CD14-positive monocyte (primary cell): Measurements from ENCODE around the gene B4GALT4. TPM values are rescaled to one million over a fixed set of nuclear protein-coding genes. Genes with fewer than 3 reads are reported as not detected.
A peak's percentile ranks its signal among the peaks of the same experiment; 100 is the strongest.

Experiments used
- DNase-seq, 3 donors: peaks; one replicate each; pipeline ENCODE4 v3.0.0-alpha.2; 2011 to 2022
- H2AFZ ChIP-seq: 2 replicates; pipeline ENCODE4 v1.6.0; 2012; ENCODE audit warnings: mild to moderate bottlenecking, low read depth, low read length, inconsistent platforms; ENCODE audit not compliant: insufficient read depth, poor library complexity, severe bottlenecking
- H3K27ac ChIP-seq, 2 donors: 1 replicate in 1 of 2; 2 replicates in 1 of 2; pipeline ENCODE4 v1.5.1; 2012 to 2013; ENCODE audit warnings: low read length in 2 of 2, control low read depth in 1 of 2, inconsistent platforms in 1 of 2, low read depth in 1 of 2, mild to moderate bottlenecking in 1 of 2
- H3K27me3 ChIP-seq, 2 donors: one replicate each; pipeline versions ENCODE4 v1.6.0 to v1.6.1; 2011 to 2013; ENCODE audit warnings: low read length in 2 of 2; ENCODE audit not compliant: control insufficient read depth in 2 of 2, insufficient read depth in 2 of 2
- H3K36me3 ChIP-seq, 2 donors: replicated peaks in 1 of 2; 1 replicate in 1 of 2; 2 replicates in 1 of 2; pipeline versions ENCODE4 v1.5.1 to v1.6.1; 2012 to 2013; ENCODE audit warnings: low read length in 2 of 2, control low read depth in 1 of 2, inconsistent platforms in 1 of 2, mild to moderate bottlenecking in 1 of 2; ENCODE audit not compliant: insufficient read depth in 2 of 2, control insufficient read depth in 1 of 2
- H3K4me1 ChIP-seq, 2 donors: 1 replicate in 1 of 2; 2 replicates in 1 of 2; pipeline versions ENCODE4 v1.5.1 to v1.6.1; 2012 to 2013; ENCODE audit warnings: low read length in 2 of 2, control low read depth in 1 of 2, inconsistent platforms in 1 of 2, mild to moderate bottlenecking in 1 of 2, moderate library complexity in 1 of 2; ENCODE audit not compliant: insufficient read depth in 2 of 2, control insufficient read depth in 1 of 2
- H3K4me2 ChIP-seq: replicated peaks from 2 replicates; pipeline ENCODE3; 2012; ENCODE audit warnings: low read length, moderate library complexity, mild to moderate bottlenecking; ENCODE audit not compliant: poor library complexity, severe bottlenecking; ENCODE audit errors: extremely low read depth
- H3K4me3 ChIP-seq, 3 experiments: fragments of 200-600 bp in 1 of 3; sonication (generic) in 1 of 3; replicated peaks in 1 of 3; 1 replicate in 2 of 3; 2 replicates in 1 of 3; pipeline ENCODE4 v1.5.1; 2011 to 2013; ENCODE audit warnings: low read length in 3 of 3, mild to moderate bottlenecking in 3 of 3, control low read depth in 2 of 3, low read depth in 2 of 3, inconsistent platforms in 1 of 3, moderate library complexity in 1 of 3
- H3K79me2 ChIP-seq: 2 replicates; pipeline ENCODE4 v1.6.0; 2012; ENCODE audit warnings: mild to moderate bottlenecking, control low read depth, inconsistent platforms, low read length, moderate library complexity; ENCODE audit not compliant: insufficient read depth
- H3K9ac ChIP-seq: 2 replicates; pipeline ENCODE4 v1.6.0; 2017; ENCODE audit warnings: low read length, mild to moderate bottlenecking; ENCODE audit not compliant: insufficient read depth, poor library complexity, severe bottlenecking
- H3K9me3 ChIP-seq, 2 donors: replicated peaks in 1 of 2; 1 replicate in 1 of 2; 2 replicates in 1 of 2; pipeline versions ENCODE4 v1.5.1 to v1.6.1; 2012 to 2013; ENCODE audit warnings: low read length in 2 of 2, control low read depth in 1 of 2; ENCODE audit not compliant: control insufficient read depth in 1 of 2, insufficient read depth in 1 of 2
- H4K20me1 ChIP-seq: 2 replicates; pipeline ENCODE4 v1.6.0; 2012; ENCODE audit warnings: mild to moderate bottlenecking, low read length, control low read depth, moderate library complexity; ENCODE audit not compliant: insufficient read depth
- H3K27ac Mint-ChIP-seq, 7 donors: one replicate each; pipeline ENCODE4 v1.8.0; 2020; ENCODE audit warnings: mild to moderate bottlenecking in 7 of 7, mixed read lengths in 7 of 7, moderate library complexity in 6 of 7, inconsistent platforms in 2 of 7
- H3K27me3 Mint-ChIP-seq, 3 donors: one replicate each; pipeline ENCODE4 v1.8.0; 2021 to 2022; ENCODE audit warnings: low read depth in 3 of 3, mild to moderate bottlenecking in 3 of 3, mixed read lengths in 3 of 3, moderate library complexity in 3 of 3, inconsistent platforms in 1 of 3
- H3K36me3 Mint-ChIP-seq, 2 donors: one replicate each; pipeline ENCODE4 v1.8.0; 2020; ENCODE audit warnings: mixed read lengths in 2 of 2, inconsistent platforms in 1 of 2, mild to moderate bottlenecking in 1 of 2
- H3K4me1 Mint-ChIP-seq: one replicate; pipeline ENCODE4 v1.8.0; 2020; ENCODE audit warnings: mild to moderate bottlenecking, mixed read lengths
- H3K4me3 Mint-ChIP-seq, 2 donors: one replicate each; pipeline ENCODE4 v1.8.0; 2020; ENCODE audit warnings: mild to moderate bottlenecking in 2 of 2, mixed read lengths in 2 of 2, moderate library complexity in 1 of 2
- H3K9me3 Mint-ChIP-seq, 7 donors: one replicate each; pipeline ENCODE4 v1.8.0; 2020 to 2022; ENCODE audit warnings: mixed read lengths in 7 of 7, mild to moderate bottlenecking in 6 of 7, moderate library complexity in 6 of 7, inconsistent platforms in 2 of 7
- CTCF ChIP-seq: fragments of 200-600 bp; IDR thresholded peaks from one replicate; pipeline ENCODE4 v1.8.0; 2022; ENCODE audit warnings: antibody characterized with exemption, mild to moderate bottlenecking
- WGBS: methylation state at CpG from one replicate; pipeline ENCODE4 v1.1.5; 2013; ENCODE audit warnings: missing lambda C conversion rate; ENCODE audit not compliant: insufficient coverage; 5-methylcytosine and 5-hydroxymethylcytosine counted together
- intact Hi-C, 2 donors: fragments of 100-400 bp; cut with micrococcal nuclease; formaldehyde crosslinking; loops; one replicate each; pipeline versions ENCODE4 v1.15.0 to v1.15.1; 2023
- polyA plus RNA-seq, 3 donors: library from polyadenylated mRNA; depleted of rRNA in 1 of 3; unstranded in 2 of 3; stranded (reverse) in 1 of 3; fragments of 300-500 nt in 2 of 3; fragments of >200 nt in 1 of 3; fragmentation: Illumina TruSeq in 2 of 3; gene quantifications; 1 replicate in 2 of 3; 2 replicates in 1 of 3; pipeline ENCODE4 v1.2.3, GENCODE V29; 2012 to 2021

B4GALT4 gene
- polyA plus RNA-seq, 3 donors: 5.8 to 7.4 (median 5.8) TPM

- H3K36me3 ChIP-seq: peaks cover 63 to 88% of the 10 kb centered on the region in 2 donors
- H3K4me3 ChIP-seq: no peak overlapping the region
- H3K4me1 ChIP-seq: no peaks in the 10 kb centered on the region
- H3K4me3 Mint-ChIP-seq: no peak overlapping the region
- H4K20me1 ChIP-seq: no peaks in the 10 kb centered on the region
- peaks cover 0 to 3% (median 0%) of the 10 kb centered on the region in 3 donors for H3K27me3 Mint-ChIP-seq
- no peak for TF ChIP-seq CTCF
- no peaks in the 10 kb centered on the region for H3K27me3 ChIP-seq
- no peak for DNase-seq
- no peak overlapping the region for H3K27ac Mint-ChIP-seq
- WGBS: 0% methylated on average over 1 of the region's 6 CpGs
- no peak overlapping the region for H3K9ac ChIP-seq
- H3K36me3 Mint-ChIP-seq: peaks cover 75 to 87% of the 10 kb centered on the region in 2 donors
- intact Hi-C loops: no loop called here
- H3K9me3 Mint-ChIP-seq: no peaks in the 10 kb centered on the region
- H3K4me1 Mint-ChIP-seq: peaks cover 4% of the 10 kb centered on the region
- H3K27ac ChIP-seq: no peak overlapping the region
- H2AFZ ChIP-seq: no peak overlapping the region
- no peaks in the 10 kb centered on the region for H3K9me3 ChIP-seq
- no peak overlapping the region for H3K4me2 ChIP-seq
- no peaks in the 10 kb centered on the region for H3K79me2 ChIP-seq
These were observed 28.9 kb downstream of the B4GALT4 start for GRCh38 chr3:119211803-119212202.

GRCh38 chr3:119211193-119211592 is 29.5 kb downstream of the B4GALT4 start:
- Histone ChIP-seq H3K79me2 (no peaks in the 10 kb centered on the region), H4K20me1 (no peaks in the 10 kb centered on the region), H3K9me3 (no peaks in the 10 kb centered on the region), H3K4me1 (no peaks in the 10 kb centered on the region), H2AFZ (no peak overlapping the region), H3K4me3 (no peak overlapping the region), H3K4me2 (no peak overlapping the region), H3K36me3 (peaks cover 59 to 81% of the 10 kb centered on the region in 2 donors), H3K27me3 (no peaks in the 10 kb centered on the region), H3K9ac (no peak overlapping the region), H3K27ac (no peak overlapping the region)
- 63% methylated on average over 3 of the region's 4 CpGs for WGBS
- H3K27me3 Mint-ChIP-seq: peaks cover 0 to 3% (median 0%) of the 10 kb centered on the region in 3 donors
- TF ChIP-seq CTCF: no peak
- intact Hi-C loops: no loop called here
- DNase-seq: no peak
- peaks cover 72 to 81% of the 10 kb centered on the region in 2 donors for H3K36me3 Mint-ChIP-seq
- peaks cover 4% of the 10 kb centered on the region for H3K4me1 Mint-ChIP-seq
- peak overlapping the region in 1 of 7 donors; percentile 37 for H3K27ac Mint-ChIP-seq
- no peak overlapping the region for H3K4me3 Mint-ChIP-seq
- no peaks in the 10 kb centered on the region for H3K9me3 Mint-ChIP-seq
